SK-N-SH (cell line): Measurements from ENCODE around the gene CD72. TPM values are rescaled to one million over a fixed set of nuclear protein-coding genes. Genes with fewer than 3 reads are reported as not detected.

ENCODE experiments used
- CTCF ChIA-PET: fragments of 300-600, 350-600 bp; formaldehyde crosslinking; extraction: SDS; loops from one replicate; lab custom pipeline; 2021; lab: Yijun Ruan, JAX
- POLR2A ChIA-PET: fragments of 350-600 bp; sonication (Branson Sonifier 250); formaldehyde crosslinking; extraction: SDS; loops from one replicate; lab custom pipeline; 2020; ENCODE audit warnings: antibody characterized with exemption, inconsistent platforms; lab: Yijun Ruan, JAX
- DNase-seq: peaks from one replicate; pipeline ENCODE4 v3.0.0; 2012
- H2AFZ ChIP-seq: fragments of 200-600 bp; sonication (generic); 2 replicates; pipeline ENCODE4 v1.8.1; 2016; ENCODE audit warnings: antibody characterized with exemption, mild to moderate bottlenecking, low read depth
- H3F3A ChIP-seq: fragments of 200-600 bp; sonication (generic); replicated peaks from 2 replicates; pipeline ENCODE3; 2016; ENCODE audit warnings: antibody characterized with exemption, mild to moderate bottlenecking; ENCODE audit not compliant: insufficient read depth
- H3K27ac ChIP-seq, 2 experiments: fragments of 200-500 bp in 1 of 2; fragments of 200-600 bp in 1 of 2; sonication (Bioruptor generic) in 1 of 2; sonication (generic), shearing (Covaris generic) in 1 of 2; 2 replicates each; pipeline versions ENCODE4 v1.5.1 to v1.6.1; 2014 to 2016; ENCODE audit warnings: low read depth in 2 of 2, inconsistent platforms in 1 of 2, low read length in 1 of 2, mild to moderate bottlenecking in 1 of 2, mixed read lengths in 1 of 2
- H3K27me3 ChIP-seq: fragments of 200-600 bp; sonication (generic), shearing (Covaris generic); 2 replicates; pipeline ENCODE4 v1.6.1; 2016; ENCODE audit warnings: mixed run types; ENCODE audit not compliant: insufficient read depth
- H3K36me3 ChIP-seq, 2 experiments: fragments of 200-500 bp in 1 of 2; fragments of 200-600 bp in 1 of 2; sonication (Bioruptor generic) in 1 of 2; sonication (generic) in 1 of 2; replicated peaks in 1 of 2; 2 replicates each; pipeline versions ENCODE3 to v1.5.1; 2014 to 2016; ENCODE audit warnings: low read length in 1 of 2, mild to moderate bottlenecking in 1 of 2; ENCODE audit not compliant: insufficient read depth in 2 of 2, control insufficient read depth in 1 of 2
- H3K4me1 ChIP-seq, 2 experiments: fragments of 200-500 bp in 1 of 2; fragments of 200-600 bp in 1 of 2; sonication (Bioruptor generic) in 1 of 2; sonication (generic), shearing (Covaris generic) in 1 of 2; 2 replicates each; pipeline versions ENCODE4 v1.5.1 to v1.6.1; 2014 to 2016; ENCODE audit warnings: low read depth in 1 of 2, low read length in 1 of 2, mixed run types in 1 of 2; ENCODE audit not compliant: insufficient read depth in 2 of 2, control insufficient read depth in 1 of 2
- H3K4me2 ChIP-seq: fragments of 200-600 bp; sonication (generic), shearing (Covaris generic); 2 replicates; pipeline ENCODE4 v1.6.1; 2017; ENCODE audit warnings: mixed run types
- H3K4me3 ChIP-seq, 2 experiments: fragments of 200-500 bp in 1 of 2; fragments of 200-600 bp in 1 of 2; sonication (Bioruptor generic) in 1 of 2; sonication (generic), shearing (Covaris generic) in 1 of 2; 2 replicates each; pipeline versions ENCODE4 v1.5.1 to v1.8.1; 2014 to 2016; ENCODE audit warnings: low read depth in 2 of 2, inconsistent platforms in 1 of 2, low read length in 1 of 2, mild to moderate bottlenecking in 1 of 2, mixed read lengths in 1 of 2, moderate library complexity in 1 of 2
- H3K79me2 ChIP-seq: fragments of 200-600 bp; sonication (generic); 2 replicates; pipeline ENCODE4 v1.8.1; 2017; ENCODE audit warnings: mild to moderate bottlenecking; ENCODE audit not compliant: insufficient read depth
- H3K9ac ChIP-seq: fragments of 200-600 bp; sonication (generic); 2 replicates; pipeline ENCODE4 v1.6.1; 2017; ENCODE audit warnings: mixed run types
- H3K9me2 ChIP-seq: fragments of 200-600 bp; sonication (generic); 2 replicates; pipeline ENCODE4 v1.6.1; 2017; ENCODE audit warnings: mixed run types
- H3K9me3 ChIP-seq: fragments of 200-600 bp; sonication (generic); 2 replicates; pipeline ENCODE4 v1.6.1; 2017; ENCODE audit warnings: mixed run types, mild to moderate bottlenecking, moderate library complexity
- H4K20me1 ChIP-seq: fragments of 200-600 bp; sonication (generic); 2 replicates; pipeline ENCODE4 v1.6.1; 2017; ENCODE audit warnings: mild to moderate bottlenecking, mixed run types; ENCODE audit not compliant: insufficient read depth
- CHD2 ChIP-seq: fragments of 150-350 bp; IDR thresholded peaks from 2 replicates; pipeline ENCODE4 v1.6.1; 2018; ENCODE audit warnings: low read length; ENCODE audit not compliant: partially characterized antibody
- CTCF ChIP-seq: fragments of 200-600 bp; sonication (generic); IDR thresholded peaks from 2 replicates; pipeline ENCODE4 v1.6.1; 2017; ENCODE audit warnings: antibody characterized with exemption, mild to moderate bottlenecking, moderate library complexity
- EP300 ChIP-seq, 2 experiments: IDR thresholded peaks; 2 replicates each; pipeline versions ENCODE4 v1.4.0 to v1.6.1; 2012; ENCODE audit warnings: borderline replicate concordance in 1 of 2, low read depth in 1 of 2, low read length in 1 of 2
- EZH2phosphoT487 ChIP-seq: fragments of 200-600 bp; sonication (generic); IDR thresholded peaks from 2 replicates; pipeline ENCODE4 v1.6.1; 2017; ENCODE audit warnings: low read depth, mixed run types, mild to moderate bottlenecking, antibody characterized with exemption, moderate library complexity, borderline replicate concordance
- GABPA ChIP-seq: IDR thresholded peaks from 2 replicates; pipeline ENCODE4 v1.4.0; 2012; ENCODE audit warnings: low read depth, mild to moderate bottlenecking
- MEF2A ChIP-seq: IDR thresholded peaks from 2 replicates; pipeline ENCODE4 v1.4.0; 2012; ENCODE audit warnings: low read depth, borderline replicate concordance
- MXI1 ChIP-seq: IDR thresholded peaks from 2 replicates; pipeline ENCODE4 v1.6.1; 2012; ENCODE audit warnings: mild to moderate bottlenecking, low read depth, low read length, improper control_type of control experiment
- NFIC ChIP-seq: IDR thresholded peaks from 2 replicates; pipeline ENCODE4 v1.4.0; 2012; ENCODE audit warnings: borderline replicate concordance
- NRF1 ChIP-seq: IDR thresholded peaks from 2 replicates; pipeline ENCODE4 v1.6.1; 2012; ENCODE audit warnings: low read depth, mild to moderate bottlenecking, low read length
- RAD21 ChIP-seq: IDR thresholded peaks from 2 replicates; pipeline ENCODE4 v1.6.1; 2012; ENCODE audit warnings: mild to moderate bottlenecking, low read length
- SIN3A ChIP-seq: IDR thresholded peaks from 2 replicates; pipeline ENCODE4 v1.6.1; 2012; ENCODE audit warnings: low read depth, mild to moderate bottlenecking, low read length, moderate library complexity, borderline replicate concordance
- SMC3 ChIP-seq: IDR thresholded peaks from 2 replicates; pipeline ENCODE4 v1.6.1; 2012; ENCODE audit warnings: low read depth, low read length, improper control_type of control experiment
- TAF1 ChIP-seq: IDR thresholded peaks from 2 replicates; pipeline ENCODE4 v1.6.1; 2012; ENCODE audit warnings: low read depth, mild to moderate bottlenecking, low read length, moderate library complexity, borderline replicate concordance
- TCF12 ChIP-seq: IDR thresholded peaks from 2 replicates; pipeline ENCODE4 v1.4.0; 2012
- TEAD4 ChIP-seq: IDR thresholded peaks from 2 replicates; pipeline ENCODE4 v1.4.0; 2012; ENCODE audit warnings: mild to moderate bottlenecking, borderline replicate concordance; ENCODE audit not compliant: insufficient read depth
- USF2 ChIP-seq: fragments of 150-350 bp; IDR thresholded peaks from 2 replicates; pipeline ENCODE4 v1.6.1; 2017; ENCODE audit warnings: antibody characterized with exemption, low read length, low read depth, borderline replicate concordance
- YY1 ChIP-seq: IDR thresholded peaks from 2 replicates; pipeline ENCODE4 v1.4.0; 2012; ENCODE audit warnings: low read depth, mild to moderate bottlenecking
- WGBS: methylation state at CpG from one replicate; pipeline ENCODE4 v1.1.6; 2017; ENCODE audit warnings: low lambda C conversion rate; 5-methylcytosine and 5-hydroxymethylcytosine counted together
- polyA plus RNA-seq, 3 experiments: library from polyadenylated mRNA; depleted of rRNA; stranded (reverse); fragments of >200 nt; gene quantifications; 2 replicates each; pipeline ENCODE4 v1.2.3, GENCODE V29; 2012
- TF ChIP-seq, protein P1 (sequence below): IDR thresholded peaks from 2 replicates; pipeline ENCODE4 v1.4.0; 2012; ENCODE audit warnings: low read depth
- TF ChIP-seq, protein P2 (sequence below): fragments of 150-350 bp; IDR thresholded peaks from 2 replicates; pipeline ENCODE4 v1.6.1; 2016; ENCODE audit warnings: mild to moderate bottlenecking, low read depth, low read length
- TF ChIP-seq, protein P3 (sequence below): IDR thresholded peaks from 2 replicates; pipeline ENCODE4 v1.6.1; 2012; ENCODE audit warnings: mild to moderate bottlenecking, low read depth, low read length, moderate library complexity
- TF ChIP-seq, protein P4 (sequence below): IDR thresholded peaks from 2 replicates; pipeline ENCODE4 v1.4.0; 2012; ENCODE audit warnings: low read depth, borderline replicate concordance

Gene CD72
- polyA plus RNA-seq, 1 of the 3 experiments (the other 2 are of a cell fraction), result 2.7 TPM

GRCh38 chr9:35564658-35565061, 53.6 kb downstream of the CD72 start (continued):
- TF ChIP-seq, protein P1, sequence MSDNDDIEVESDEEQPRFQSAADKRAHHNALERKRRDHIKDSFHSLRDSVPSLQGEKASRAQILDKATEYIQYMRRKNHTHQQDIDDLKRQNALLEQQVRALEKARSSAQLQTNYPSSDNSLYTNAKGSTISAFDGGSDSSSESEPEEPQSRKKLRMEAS, result no peak
- TF ChIP-seq TCF12, result no peak

DNA sequence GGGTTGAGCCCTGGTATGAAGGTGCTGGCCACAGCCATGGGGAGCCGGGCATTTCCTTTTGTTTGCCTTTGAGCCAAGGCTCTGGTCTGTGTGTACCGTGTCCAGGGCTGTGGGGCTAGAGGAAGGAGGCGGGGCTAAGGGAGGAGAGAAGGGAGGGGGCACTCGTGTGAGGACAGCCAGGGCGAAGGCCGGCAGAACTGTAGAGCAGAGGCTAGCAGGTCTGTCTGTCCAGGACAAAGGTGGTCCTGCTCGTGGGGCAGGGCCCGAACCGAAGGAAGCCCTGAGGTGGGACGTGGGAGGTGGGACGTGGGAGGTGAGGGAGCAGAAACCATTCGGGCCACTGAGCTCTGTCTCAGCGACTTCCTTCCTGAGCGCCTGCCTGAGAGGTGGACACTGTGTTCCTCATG, 54.4 kb downstream of the CD72 start:
- H3K4me1 ChIP-seq, result peaks cover 0 to 3% of the 10 kb centered on the region in 2 experiments; a peak in 1 of 4 replicates
- H3K79me2 ChIP-seq, result no peaks in the 10 kb centered on the region
- H3K27ac ChIP-seq, result no peak overlapping the region
- no peak overlapping the region for H3K4me2 ChIP-seq
- ChIA-PET CTCF (interaction anchor here (0.9 to 2.5 kb wide), 2 partner anchors 10 to 86 kb away, joined by 3 to 18 read pairs; no protein-coding TSS in a partner anchor), POLR2A (no interaction called here)
- no peaks in the 10 kb centered on the region for H4K20me1 ChIP-seq
- no peaks in the 10 kb centered on the region for H3K9me2 ChIP-seq
- WGBS, result 89% methylated on average over 14 of the region's 14 CpGs
- TF ChIP-seq USF2 (no peak), MEF2A (no peak), CHD2 (no peak), SIN3A (no peak), NFIC (no peak), RAD21 (no peak), CTCF (no peak), TAF1 (no peak), YY1 (no peak), TCF12 (no peak), NRF1 (no peak), EP300 (IDR thresholded peaks at IDR 0.05; ENCODE audit: borderline replicate concordance in 1 of 2, low read depth in 1 of 2, low read length in 1 of 2) (no peak), TEAD4 (no peak), GABPA (no peak), SMC3 (no peak), EZH2phosphoT487 (no peak), MXI1 (no peak)
- TF ChIP-seq, protein P2, sequence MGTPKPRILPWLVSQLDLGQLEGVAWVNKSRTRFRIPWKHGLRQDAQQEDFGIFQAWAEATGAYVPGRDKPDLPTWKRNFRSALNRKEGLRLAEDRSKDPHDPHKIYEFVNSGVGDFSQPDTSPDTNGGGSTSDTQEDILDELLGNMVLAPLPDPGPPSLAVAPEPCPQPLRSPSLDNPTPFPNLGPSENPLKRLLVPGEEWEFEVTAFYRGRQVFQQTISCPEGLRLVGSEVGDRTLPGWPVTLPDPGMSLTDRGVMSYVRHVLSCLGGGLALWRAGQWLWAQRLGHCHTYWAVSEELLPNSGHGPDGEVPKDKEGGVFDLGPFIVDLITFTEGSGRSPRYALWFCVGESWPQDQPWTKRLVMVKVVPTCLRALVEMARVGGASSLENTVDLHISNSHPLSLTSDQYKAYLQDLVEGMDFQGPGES, result no peak
- TF ChIP-seq, protein P3, sequence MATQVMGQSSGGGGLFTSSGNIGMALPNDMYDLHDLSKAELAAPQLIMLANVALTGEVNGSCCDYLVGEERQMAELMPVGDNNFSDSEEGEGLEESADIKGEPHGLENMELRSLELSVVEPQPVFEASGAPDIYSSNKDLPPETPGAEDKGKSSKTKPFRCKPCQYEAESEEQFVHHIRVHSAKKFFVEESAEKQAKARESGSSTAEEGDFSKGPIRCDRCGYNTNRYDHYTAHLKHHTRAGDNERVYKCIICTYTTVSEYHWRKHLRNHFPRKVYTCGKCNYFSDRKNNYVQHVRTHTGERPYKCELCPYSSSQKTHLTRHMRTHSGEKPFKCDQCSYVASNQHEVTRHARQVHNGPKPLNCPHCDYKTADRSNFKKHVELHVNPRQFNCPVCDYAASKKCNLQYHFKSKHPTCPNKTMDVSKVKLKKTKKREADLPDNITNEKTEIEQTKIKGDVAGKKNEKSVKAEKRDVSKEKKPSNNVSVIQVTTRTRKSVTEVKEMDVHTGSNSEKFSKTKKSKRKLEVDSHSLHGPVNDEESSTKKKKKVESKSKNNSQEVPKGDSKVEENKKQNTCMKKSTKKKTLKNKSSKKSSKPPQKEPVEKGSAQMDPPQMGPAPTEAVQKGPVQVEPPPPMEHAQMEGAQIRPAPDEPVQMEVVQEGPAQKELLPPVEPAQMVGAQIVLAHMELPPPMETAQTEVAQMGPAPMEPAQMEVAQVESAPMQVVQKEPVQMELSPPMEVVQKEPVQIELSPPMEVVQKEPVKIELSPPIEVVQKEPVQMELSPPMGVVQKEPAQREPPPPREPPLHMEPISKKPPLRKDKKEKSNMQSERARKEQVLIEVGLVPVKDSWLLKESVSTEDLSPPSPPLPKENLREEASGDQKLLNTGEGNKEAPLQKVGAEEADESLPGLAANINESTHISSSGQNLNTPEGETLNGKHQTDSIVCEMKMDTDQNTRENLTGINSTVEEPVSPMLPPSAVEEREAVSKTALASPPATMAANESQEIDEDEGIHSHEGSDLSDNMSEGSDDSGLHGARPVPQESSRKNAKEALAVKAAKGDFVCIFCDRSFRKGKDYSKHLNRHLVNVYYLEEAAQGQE, result no peak
- TF ChIP-seq, protein P4, sequence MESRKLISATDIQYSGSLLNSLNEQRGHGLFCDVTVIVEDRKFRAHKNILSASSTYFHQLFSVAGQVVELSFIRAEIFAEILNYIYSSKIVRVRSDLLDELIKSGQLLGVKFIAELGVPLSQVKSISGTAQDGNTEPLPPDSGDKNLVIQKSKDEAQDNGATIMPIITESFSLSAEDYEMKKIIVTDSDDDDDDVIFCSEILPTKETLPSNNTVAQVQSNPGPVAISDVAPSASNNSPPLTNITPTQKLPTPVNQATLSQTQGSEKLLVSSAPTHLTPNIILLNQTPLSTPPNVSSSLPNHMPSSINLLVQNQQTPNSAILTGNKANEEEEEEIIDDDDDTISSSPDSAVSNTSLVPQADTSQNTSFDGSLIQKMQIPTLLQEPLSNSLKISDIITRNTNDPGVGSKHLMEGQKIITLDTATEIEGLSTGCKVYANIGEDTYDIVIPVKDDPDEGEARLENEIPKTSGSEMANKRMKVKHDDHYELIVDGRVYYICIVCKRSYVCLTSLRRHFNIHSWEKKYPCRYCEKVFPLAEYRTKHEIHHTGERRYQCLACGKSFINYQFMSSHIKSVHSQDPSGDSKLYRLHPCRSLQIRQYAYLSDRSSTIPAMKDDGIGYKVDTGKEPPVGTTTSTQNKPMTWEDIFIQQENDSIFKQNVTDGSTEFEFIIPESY, result no peak
- no peaks in the 10 kb centered on the region for H3K27me3 ChIP-seq
- DNase-seq, result peak; percentile 53
- no peak overlapping the region for H2AFZ ChIP-seq
- no peak overlapping the region for H3K9ac ChIP-seq
- no peaks in the 10 kb centered on the region for H3K9me3 ChIP-seq
- H3F3A ChIP-seq, result peaks cover 3% of the 10 kb centered on the region
- no peak overlapping the region for H3K4me3 ChIP-seq
- peaks cover 0 to 20% of the 10 kb centered on the region in 2 experiments for H3K36me3 ChIP-seq
